H1 (cell line): ENCODE data around the gene FBXL5.

ENCODE experiments used
- BACH1 ChIP-seq: IDR thresholded peaks from 2 replicates; pipeline ENCODE4 v1.6.1; 2012; ENCODE audit warnings: low read length, improper control_type of control experiment
- CREB1 ChIP-seq: IDR thresholded peaks from 2 replicates; pipeline ENCODE4 v1.6.1; 2012; ENCODE audit warnings: inconsistent platforms
- CTCF ChIP-seq, 3 experiments: IDR thresholded peaks; 1 replicate in 2 of 3; 2 replicates in 1 of 3; pipeline versions ENCODE4 v1.5.1 to v1.6.1; 2011; ENCODE audit warnings: low read length in 3 of 3, mild to moderate bottlenecking in 3 of 3, inconsistent platforms in 2 of 3, low read depth in 1 of 3, moderate library complexity in 1 of 3; ENCODE audit not compliant: insufficient read depth in 1 of 3; ENCODE audit errors: control extremely low read depth in 1 of 3
- EZH2 ChIP-seq: fragments of 200-600 bp; sonication (generic); IDR thresholded peaks from 2 replicates; pipeline ENCODE4 v1.7.1; 2012; ENCODE audit warnings: low read depth, mild to moderate bottlenecking, moderate library complexity, low read length, inconsistent platforms; ENCODE audit not compliant: severe bottlenecking
- GABPA ChIP-seq: IDR thresholded peaks from 2 replicates; pipeline ENCODE4 v1.6.1; 2011; ENCODE audit warnings: mild to moderate bottlenecking, low read length, moderate library complexity, borderline replicate concordance; ENCODE audit not compliant: insufficient read depth
- HDAC2 ChIP-seq, 2 experiments: fragments of 300-600 bp in 1 of 2; sonication (generic) in 1 of 2; IDR thresholded peaks; 2 replicates each; pipeline ENCODE4 v1.6.1; 2011 to 2012; ENCODE audit warnings: low read depth in 2 of 2, low read length in 2 of 2, mild to moderate bottlenecking in 2 of 2, moderate library complexity in 2 of 2, borderline replicate concordance in 1 of 2, inconsistent platforms in 1 of 2
- KDM1A ChIP-seq: fragments of 200-600, 300-600 bp; sonication (generic); IDR thresholded peaks from 2 replicates; pipeline ENCODE4 v1.7.1; 2016; ENCODE audit warnings: mild to moderate bottlenecking, low read length, borderline replicate concordance
- POLR2AphosphoS5 ChIP-seq: IDR thresholded peaks from 2 replicates; pipeline ENCODE4 v1.6.1; 2011; ENCODE audit warnings: low read depth, low read length
- RBBP5 ChIP-seq: IDR thresholded peaks from 2 replicates; pipeline ENCODE4 v1.7.1; 2012; ENCODE audit warnings: low read depth, mild to moderate bottlenecking, inconsistent platforms, low read length, moderate library complexity, borderline replicate concordance
- TBP ChIP-seq: IDR thresholded peaks from 2 replicates; pipeline ENCODE4 v1.6.1; 2011; ENCODE audit warnings: low read depth, low read length, improper control_type of control experiment
- TEAD4 ChIP-seq: IDR thresholded peaks from 2 replicates; pipeline ENCODE4 v1.6.1; 2012; ENCODE audit warnings: low read depth, low read length, inconsistent platforms, mixed read lengths
- YY1 ChIP-seq: IDR thresholded peaks from 2 replicates; pipeline ENCODE4 v1.6.1; 2011; ENCODE audit warnings: low read depth, mild to moderate bottlenecking, low read length

DNA sequence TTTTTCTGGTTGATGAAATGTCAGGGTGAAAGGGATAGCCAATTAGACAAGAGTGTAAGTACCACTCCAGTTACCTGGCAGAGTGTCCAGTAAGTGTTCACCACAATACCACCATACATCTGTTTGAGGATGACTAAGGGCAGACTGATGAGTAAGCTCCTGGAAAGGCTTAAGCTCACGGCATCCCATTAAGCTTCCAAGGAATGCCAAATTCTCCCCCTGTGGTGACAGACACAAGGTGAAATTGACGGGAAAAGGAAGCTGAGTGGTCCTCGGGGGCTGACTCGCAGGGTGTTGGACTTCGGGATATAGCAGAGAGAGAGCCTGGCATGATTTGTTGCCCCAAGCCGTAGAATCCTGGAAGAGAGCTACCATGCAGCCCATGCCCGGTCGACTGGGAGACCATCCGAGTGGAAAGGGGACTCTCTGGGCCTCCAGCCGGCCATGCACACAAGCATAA, 40.1 kb upstream of the FBXL5 start:
- TF ChIP-seq CTCF (IDR thresholded peaks at IDR 0.05; ENCODE audit: control extremely low read depth in 1 of 3, insufficient read depth in 1 of 3, low read depth in 1 of 3, low read length in 3 of 3), result no peak
- no peak for TF ChIP-seq YY1
- no peak for TF ChIP-seq GABPA
- no peak for TF ChIP-seq BACH1
- no peak for TF ChIP-seq POLR2AphosphoS5
- TF ChIP-seq CREB1, result no peak
- TF ChIP-seq EZH2, result no peak
- no peak for TF ChIP-seq KDM1A
- TF ChIP-seq TEAD4, result peak; percentile 94
- no peak for TF ChIP-seq TBP
- TF ChIP-seq RBBP5, result no peak
- TF ChIP-seq HDAC2 (IDR thresholded peaks at IDR 0.05; ENCODE audit: borderline replicate concordance in 1 of 2, low read depth in 2 of 2, low read length in 2 of 2), result no peak
